RWPE1 (cell line): ENCODE measurements around the gene MYZAP.

ENCODE experiments used
- CTCF ChIA-PET: fragments of 350-600 bp; sonication (Branson Sonifier 250); formaldehyde crosslinking; extraction: SDS; loops from one replicate; lab custom pipeline; 2021; lab: Yijun Ruan, JAX
- POLR2A ChIA-PET: fragments of 400-600 bp; formaldehyde crosslinking; extraction: SDS; loops from one replicate; lab custom pipeline; 2020; ENCODE audit warnings: antibody characterized with exemption; ENCODE audit not compliant: low non-redundant PET; lab: Yijun Ruan, JAX
- DNase-seq: peaks from one replicate; pipeline ENCODE4 v3.0.0; 2012; ENCODE audit warnings: low spot score
- H3K27ac ChIP-seq: fragments of 450-650 bp; 2 replicates; pipeline ENCODE4 v1.5.1; 2017
- CTCF ChIP-seq: fragments of 450-650 bp; conservative IDR thresholded peaks from 2 replicates; pipeline ENCODE4 v1.5.1; 2017; ENCODE audit warnings: low read depth, mild to moderate bottlenecking

Gene MYZAP

GRCh38 chr15:57680021-57680420 lies 88.3 kb downstream of the MYZAP start:
- POLR2A ChIA-PET = no interaction called here
- no peak for TF ChIP-seq CTCF
- peak; percentile 64 for DNase-seq
- CTCF ChIA-PET = interaction anchor here (0.5 to 1.0 kb wide), 2 partner anchors 48 to 339 kb away, joined by 3 to 4 read pairs; no protein-coding TSS in a partner anchor
- peak overlapping the region; percentile 59 for H3K27ac ChIP-seq

DNA sequence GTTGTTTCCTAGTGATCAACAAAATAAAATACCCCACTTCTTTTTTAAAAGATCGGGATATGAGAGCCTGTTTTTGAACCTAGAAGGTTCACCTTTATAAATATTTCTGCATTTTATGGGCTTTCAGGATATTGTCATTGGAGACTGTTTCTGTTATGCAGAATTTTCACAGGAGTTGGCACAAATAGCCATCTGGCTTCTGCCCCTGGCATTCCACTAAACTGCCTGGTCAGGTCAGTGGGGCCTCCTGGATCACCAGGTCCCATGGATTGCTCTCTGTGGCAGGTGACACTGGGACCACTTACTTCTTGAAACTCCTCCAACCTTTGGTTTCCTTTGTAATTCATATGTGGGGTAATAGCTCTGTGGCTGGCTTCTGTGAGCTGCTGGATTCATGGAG lies 89.3 kb downstream of the MYZAP start:
- H3K27ac ChIP-seq = no peak overlapping the region
- ChIA-PET CTCF (interaction anchor here (0.5 to 0.6 kb wide), 2 partner anchors 51 to 200 kb away, joined by 3 to 4 read pairs; no protein-coding TSS in a partner anchor), POLR2A (no interaction called here)
- no peak for DNase-seq
- no peak for TF ChIP-seq CTCF

- TF ChIP-seq CTCF = no peak
- no peak overlapping the region for H3K27ac ChIP-seq
- POLR2A ChIA-PET = no interaction called here
- DNase-seq = no peak
- CTCF ChIA-PET = no interaction called here
Measured at GRCh38 chr15:57683481-57683880, 91.8 kb downstream of the MYZAP start.

DNA sequence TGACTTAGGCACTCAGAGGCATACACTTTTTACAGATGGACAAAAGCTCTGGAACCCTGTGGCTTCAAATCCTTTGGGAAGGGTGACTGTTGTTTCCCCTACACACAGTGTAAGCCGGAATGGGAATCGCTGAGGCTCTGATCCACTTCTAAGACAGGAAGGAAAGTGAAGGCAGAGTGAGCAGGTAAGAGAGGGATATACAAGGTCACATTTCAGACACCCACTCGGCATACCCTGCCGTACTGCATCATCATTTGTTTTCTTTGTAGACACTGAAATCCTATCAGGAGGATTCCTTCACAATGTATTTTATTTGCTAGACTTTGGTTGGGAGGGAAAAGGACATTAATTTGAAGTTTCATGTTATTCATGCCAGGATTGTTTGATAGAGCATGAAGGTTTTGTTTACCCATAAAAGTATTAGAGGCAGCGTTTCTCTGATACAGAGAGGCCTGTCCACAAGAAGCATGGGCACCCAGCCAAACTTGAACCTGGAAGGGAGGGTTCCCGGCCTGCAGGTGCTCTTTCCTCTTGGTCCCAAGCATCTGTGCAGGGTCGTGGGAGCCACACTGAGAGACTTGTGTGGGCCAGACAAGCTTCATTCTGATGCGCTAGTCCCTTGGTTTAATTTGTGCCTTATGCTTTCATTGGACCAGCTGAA lies 92.9 kb downstream of the MYZAP start:
- POLR2A ChIA-PET = no interaction called here
- CTCF ChIA-PET = interaction anchor here (0.7 kb wide), 1 partner anchor 167 kb away, joined by 3 read pairs; no protein-coding TSS in a partner anchor
- DNase-seq = no peak
- H3K27ac ChIP-seq = no peak overlapping the region
- TF ChIP-seq CTCF = no peak

GRCh38 chr15:57685306-57686095 lies 93.8 kb downstream of the MYZAP start:
- DNase-seq = no peak
- H3K27ac ChIP-seq = no peak overlapping the region
- CTCF ChIA-PET = no interaction called here
- no peak for TF ChIP-seq CTCF
- POLR2A ChIA-PET = no interaction called here

DNA sequence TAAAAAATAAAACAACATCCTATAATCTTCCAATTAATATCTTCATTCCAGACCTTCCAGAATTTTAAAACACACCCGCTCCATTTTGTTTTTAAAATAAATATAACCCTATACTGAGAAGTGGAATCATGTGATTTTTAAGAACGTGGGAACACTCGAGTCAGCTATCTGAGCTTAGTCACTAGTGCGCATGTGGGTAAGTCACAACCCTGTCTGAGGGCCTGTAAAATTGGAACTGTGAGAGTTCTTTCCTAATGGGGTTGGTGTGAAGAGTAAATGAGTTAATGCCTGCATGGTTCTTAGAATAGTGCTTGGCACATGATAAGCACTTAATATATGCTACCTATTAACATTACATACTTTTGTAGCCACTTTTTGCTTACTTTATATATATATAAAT lies 95.0 kb downstream of the MYZAP start:
- POLR2A ChIA-PET = no interaction called here
- DNase-seq = no peak
- CTCF ChIA-PET = no interaction called here
- TF ChIP-seq CTCF = no peak
- no peak overlapping the region for H3K27ac ChIP-seq
